SH-SY5Y (cell line): ENCODE results near the gene HERC6.

Experiments used
- GATA2 ChIP-seq: IDR thresholded peaks from 2 replicates; pipeline ENCODE4 v1.6.1; 2011; ENCODE audit warnings: mild to moderate bottlenecking, low read depth, low read length
- GATA3 ChIP-seq: IDR thresholded peaks from 2 replicates; pipeline ENCODE4 v1.6.1; 2011; ENCODE audit warnings: low read depth, mild to moderate bottlenecking, low read length, moderate library complexity

DNA sequence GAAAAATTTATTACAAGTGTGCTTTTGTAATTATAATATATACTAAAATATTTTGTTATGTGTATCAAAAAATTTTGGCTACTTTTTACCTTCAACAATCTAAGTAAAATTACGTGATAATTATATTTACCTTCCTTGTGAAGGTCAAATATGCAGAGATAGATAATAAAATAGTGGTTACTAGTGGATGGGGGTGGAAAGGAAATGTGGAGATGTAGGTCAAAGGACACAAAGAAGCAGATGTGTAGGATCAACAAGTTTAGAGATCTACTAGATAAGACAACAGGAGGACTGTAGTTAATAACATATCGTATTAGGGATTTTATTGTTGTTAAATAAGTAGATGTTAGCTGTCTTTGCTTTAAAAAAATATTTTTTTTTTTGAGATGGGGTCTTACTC is 99.6 kb downstream of the HERC6 start:
- no peak for TF ChIP-seq GATA2
- TF ChIP-seq GATA3 = no peak
